ENCODE data around the gene NDUFA13. TPM values are rescaled to one million over a fixed set of nuclear protein-coding genes. Genes with fewer than 3 reads are reported as not detected.

Gene NDUFA13
- total RNA-seq, 1 donor from 2014 or later = 342 TPM

DNA sequence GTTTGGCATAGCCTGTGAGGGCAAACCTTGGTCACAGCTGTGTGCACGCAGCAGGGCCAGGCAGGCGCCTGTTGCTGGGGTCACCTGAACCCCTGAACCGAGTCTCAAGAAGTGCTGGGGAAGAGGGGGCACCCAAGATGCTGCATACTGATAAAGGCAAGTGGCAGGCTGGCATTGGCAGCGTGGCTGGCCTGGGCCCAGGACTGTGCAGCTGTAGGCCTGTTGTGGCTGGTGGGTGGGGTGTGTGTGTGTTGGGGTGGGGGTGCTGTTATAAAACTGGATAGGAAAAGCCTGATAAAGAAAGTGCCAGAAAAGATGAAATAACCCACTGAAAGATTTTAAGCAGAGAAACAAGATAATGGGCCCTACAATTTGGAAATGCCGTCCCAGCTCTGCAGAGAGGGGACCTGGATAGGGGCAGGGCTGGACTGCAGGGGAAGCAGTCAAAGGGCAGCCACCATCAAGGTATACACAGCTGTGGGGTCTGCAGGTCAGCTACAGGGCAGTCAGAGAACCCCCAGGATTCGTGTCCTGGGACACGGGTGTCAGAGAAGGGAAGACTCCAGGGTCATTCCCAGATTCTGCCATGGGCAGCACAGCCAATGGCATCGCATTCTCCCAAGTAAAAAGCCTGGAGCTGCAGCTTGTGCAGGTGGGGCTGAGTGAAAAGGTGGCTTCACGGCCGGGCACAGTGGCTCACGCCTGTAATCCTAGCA, 55.2 kb downstream of the NDUFA13 start:
- Mint-ChIP-seq H3K4me3 (no peak overlapping the region), H3K36me3 (peaks cover 24% of the 10 kb centered on the region), H3K27me3 (ENCODE audit: low read depth) (no peaks in the 10 kb centered on the region), H3K9me3 (no peaks in the 10 kb centered on the region), H3K27ac (no peak overlapping the region), H3K4me1 (peaks cover 3% of the 10 kb centered on the region)
- TF ChIP-seq, protein P1, sequence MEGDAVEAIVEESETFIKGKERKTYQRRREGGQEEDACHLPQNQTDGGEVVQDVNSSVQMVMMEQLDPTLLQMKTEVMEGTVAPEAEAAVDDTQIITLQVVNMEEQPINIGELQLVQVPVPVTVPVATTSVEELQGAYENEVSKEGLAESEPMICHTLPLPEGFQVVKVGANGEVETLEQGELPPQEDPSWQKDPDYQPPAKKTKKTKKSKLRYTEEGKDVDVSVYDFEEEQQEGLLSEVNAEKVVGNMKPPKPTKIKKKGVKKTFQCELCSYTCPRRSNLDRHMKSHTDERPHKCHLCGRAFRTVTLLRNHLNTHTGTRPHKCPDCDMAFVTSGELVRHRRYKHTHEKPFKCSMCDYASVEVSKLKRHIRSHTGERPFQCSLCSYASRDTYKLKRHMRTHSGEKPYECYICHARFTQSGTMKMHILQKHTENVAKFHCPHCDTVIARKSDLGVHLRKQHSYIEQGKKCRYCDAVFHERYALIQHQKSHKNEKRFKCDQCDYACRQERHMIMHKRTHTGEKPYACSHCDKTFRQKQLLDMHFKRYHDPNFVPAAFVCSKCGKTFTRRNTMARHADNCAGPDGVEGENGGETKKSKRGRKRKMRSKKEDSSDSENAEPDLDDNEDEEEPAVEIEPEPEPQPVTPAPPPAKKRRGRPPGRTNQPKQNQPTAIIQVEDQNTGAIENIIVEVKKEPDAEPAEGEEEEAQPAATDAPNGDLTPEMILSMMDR (IDR thresholded peaks at IDR 0.05; ENCODE audit: unreplicated experiment) = no peak
- no peak for DNase-seq (ENCODE audit: low spot score in 2 of 2, unreplicated experiment in 2 of 2)

DNA sequence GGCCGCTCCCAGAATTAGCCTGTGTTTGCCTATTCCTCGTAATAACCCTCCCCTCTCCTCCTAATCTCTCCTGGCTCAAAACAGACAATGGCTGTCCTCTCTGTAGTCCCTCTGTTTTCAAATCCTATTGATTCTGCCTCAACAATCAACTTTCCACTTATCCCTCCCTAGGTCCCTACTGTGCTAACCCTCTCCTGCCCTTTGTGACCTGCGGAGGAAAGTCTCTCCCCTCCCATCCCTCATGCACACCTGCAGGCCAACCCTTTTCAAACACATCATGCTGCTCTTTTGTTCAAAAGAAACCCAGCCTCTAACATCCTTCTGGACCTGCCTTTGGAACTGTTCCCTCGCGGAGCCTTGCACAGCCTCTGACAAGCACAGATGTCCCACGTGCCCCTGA, 59.4 kb downstream of the NDUFA13 start:
- Mint-ChIP-seq H3K27me3 (ENCODE audit: low read depth) (no peaks in the 10 kb centered on the region), H3K4me1 (peaks cover 3% of the 10 kb centered on the region), H3K4me3 (no peak overlapping the region), H3K36me3 (peaks cover 5% of the 10 kb centered on the region), H3K27ac (no peak overlapping the region), H3K9me3 (no peaks in the 10 kb centered on the region)
- TF ChIP-seq, protein P1 (IDR thresholded peaks at IDR 0.05; ENCODE audit: unreplicated experiment) = no peak
- DNase-seq (ENCODE audit: low spot score in 2 of 2, unreplicated experiment in 2 of 2) = no peak

Other genes starting within 250 kb of the NDUFA13 start
- gene TM6SF2, start 242.9 kb upstream of the NDUFA13 start, total RNA-seq = 3.5 to 5.7 TPM (median 4.0 TPM) in 3 replicates
- gene SUGP1, start 195.7 kb upstream of the NDUFA13 start, total RNA-seq = 70.2 to 77.2 TPM (median 74.9 TPM) in 3 replicates
- gene MAU2, start 195.4 kb upstream of the NDUFA13 start, total RNA-seq = 93.0 to 107 TPM (median 94.7 TPM) in 3 replicates
- 112 to 113 TPM (median 113 TPM) in 3 replicates for gene GATAD2A, start 110.5 kb upstream of the NDUFA13 start, total RNA-seq
- 1.9 to 2.3 TPM (median 2.1 TPM) in 3 replicates for gene TSSK6, start 677 bp upstream of the NDUFA13 start, total RNA-seq
- gene YJEFN3, start 12.7 kb downstream of the NDUFA13 start, total RNA-seq = 19.0 to 22.6 TPM (median 20.7 TPM) in 3 replicates
- 22.7 to 23.2 TPM (median 23.2 TPM) in 3 replicates for gene CILP2, start 22.0 kb downstream of the NDUFA13 start, total RNA-seq
- 11.3 to 12.8 TPM (median 12.2 TPM) in 3 replicates for gene PBX4, start 102.5 kb downstream of the NDUFA13 start, total RNA-seq
- 84.2 to 93.4 TPM (median 87.1 TPM) in 3 replicates for gene LPAR2, start 112.0 kb downstream of the NDUFA13 start, total RNA-seq
- 25.0 to 27.1 TPM (median 25.1 TPM) in 3 replicates for gene GMIP, start 127.4 kb downstream of the NDUFA13 start, total RNA-seq
- gene ATP13A1, start 147.5 kb downstream of the NDUFA13 start, total RNA-seq = 83.8 to 88.3 TPM (median 87.3 TPM) in 3 replicates
- gene ZNF101, start 152.6 kb downstream of the NDUFA13 start, total RNA-seq = 8.0 to 8.3 TPM (median 8.3 TPM) in 3 replicates
- gene ZNF14, start 216.9 kb downstream of the NDUFA13 start, total RNA-seq = 10.8 to 12.2 TPM (median 11.7 TPM) in 3 replicates

Data from mesothelial cell of epicardium (in vitro differentiated cells).